HepG2 (cell line): ENCODE data around the gene GLTPD2. TPM values are rescaled to one million over a fixed set of nuclear protein-coding genes. Genes with fewer than 3 reads are reported as not detected.

ENCODE experiments used
- ELF1 ChIP-seq: sonication (generic); formaldehyde crosslinking; IDR thresholded peaks from 2 replicates; pipeline ENCODE4 v1.4.0; 2020; ENCODE audit warnings: missing genetic modification reagents
- GABPB1 ChIP-seq: IDR thresholded peaks from 2 replicates; pipeline ENCODE4 v1.6.1; 2016; ENCODE audit warnings: mild to moderate bottlenecking, missing genetic modification reagents, moderate library complexity, missing compliant biosample characterization
- IKZF4 ChIP-seq: sonication (generic); formaldehyde crosslinking; IDR thresholded peaks from 2 replicates; pipeline ENCODE4 v1.5.1; 2020; ENCODE audit warnings: borderline replicate concordance, mild to moderate bottlenecking, low read depth, missing genetic modification reagents; ENCODE audit errors: not compliant biosample characterization
- KLF15 ChIP-seq: sonication (generic); formaldehyde crosslinking; IDR thresholded peaks from 2 replicates; pipeline ENCODE4 v1.8.1; 2023; ENCODE audit warnings: borderline replicate concordance, mild to moderate bottlenecking, inconsistent platforms, missing genetic modification reagents, mixed read lengths
- MED13 ChIP-seq: sonication (generic); formaldehyde crosslinking; IDR thresholded peaks from 2 replicates; pipeline ENCODE4 v1.5.0; 2020; ENCODE audit warnings: missing genetic modification reagents
- SMYD3 ChIP-seq: sonication (generic); formaldehyde crosslinking; IDR thresholded peaks from 2 replicates; pipeline ENCODE4 v1.8.1; 2023; ENCODE audit warnings: mild to moderate bottlenecking, missing genetic modification reagents
- SRY ChIP-seq: sonication (generic); formaldehyde crosslinking; IDR thresholded peaks from 2 replicates; pipeline ENCODE4 v1.8.0; 2022; ENCODE audit warnings: mild to moderate bottlenecking, missing genetic modification reagents
- ZFP37 ChIP-seq: sonication (generic); formaldehyde crosslinking; IDR thresholded peaks from 2 replicates; pipeline ENCODE4 v1.4.0; 2020; ENCODE audit warnings: missing genetic modification reagents, borderline replicate concordance
- ZNF10 ChIP-seq: sonication (generic); formaldehyde crosslinking; IDR thresholded peaks from 2 replicates; pipeline ENCODE4 v1.4.0; 2020; ENCODE audit warnings: mild to moderate bottlenecking, low read depth, missing genetic modification reagents, borderline replicate concordance
- ZNF350 ChIP-seq: sonication (generic); formaldehyde crosslinking; IDR thresholded peaks from 2 replicates; pipeline ENCODE4 v1.4.0; 2020; ENCODE audit warnings: mild to moderate bottlenecking, low read depth, missing genetic modification reagents, borderline replicate concordance
- ZNF430 ChIP-seq: sonication (generic); formaldehyde crosslinking; IDR thresholded peaks from 2 replicates; pipeline ENCODE4 v1.9.0; 2021; ENCODE audit warnings: mild to moderate bottlenecking, missing genetic modification reagents
- ZNF737 ChIP-seq: sonication (generic); formaldehyde crosslinking; IDR thresholded peaks from 2 replicates; pipeline ENCODE4 v1.5.0; 2020; ENCODE audit warnings: missing genetic modification reagents, mild to moderate bottlenecking, borderline replicate concordance
- polyA plus RNA-seq, 8 experiments: library from polyadenylated mRNA; depleted of rRNA in 3 of 8; stranded (reverse) in 7 of 8; unstranded in 1 of 8; fragments of >200 nt; fragmentation: Illumina TruSeq in 4 of 8; extraction: Trizol in 4 of 8; gene quantifications; 2 replicates each; pipeline versions ENCODE4 v1.2.1 to v1.2.3, GENCODE V29; 2011 to 2016; ENCODE audit warnings: low read depth in 4 of 8, missing spikeins in 1 of 8, mixed read lengths in 1 of 8; ENCODE audit not compliant: insufficient read depth in 1 of 8
- total RNA-seq, 5 experiments: library from RNA; depleted of rRNA; stranded (reverse); fragments of >200 nt; fragmentation: Illumina TruSeq; extraction: Trizol; gene quantifications; 2 replicates each; pipeline ENCODE4 v1.2.3, GENCODE V29; 2016; ENCODE audit warnings: low read depth in 1 of 5
- TF ChIP-seq, protein P1 (sequence below): IDR thresholded peaks from 2 replicates; pipeline ENCODE4 v1.6.1; 2016; ENCODE audit warnings: low read depth
- TF ChIP-seq, protein P2 (sequence below): sonication (generic); formaldehyde crosslinking; IDR thresholded peaks from 2 replicates; pipeline ENCODE4 v1.4.0; 2020; ENCODE audit warnings: missing genetic modification reagents, mild to moderate bottlenecking, borderline replicate concordance
- TF ChIP-seq, protein P3 (sequence below): sonication (generic); formaldehyde crosslinking; IDR thresholded peaks from 2 replicates; pipeline ENCODE4 v1.4.0; 2020; ENCODE audit warnings: low read depth, missing genetic modification reagents
- TF ChIP-seq, protein P4 (sequence below): sonication (generic); formaldehyde crosslinking; conservative IDR thresholded peaks from 2 replicates; pipeline ENCODE4 v1.4.0; 2020; ENCODE audit warnings: missing genetic modification reagents

The GLTPD2 gene
- total and polyA plus RNA-seq, 2 of the 13 experiments (the other 11 are each of a cell fraction or from before 2014, with no cell fraction given): 7.5 to 12.9 TPM

DNA sequence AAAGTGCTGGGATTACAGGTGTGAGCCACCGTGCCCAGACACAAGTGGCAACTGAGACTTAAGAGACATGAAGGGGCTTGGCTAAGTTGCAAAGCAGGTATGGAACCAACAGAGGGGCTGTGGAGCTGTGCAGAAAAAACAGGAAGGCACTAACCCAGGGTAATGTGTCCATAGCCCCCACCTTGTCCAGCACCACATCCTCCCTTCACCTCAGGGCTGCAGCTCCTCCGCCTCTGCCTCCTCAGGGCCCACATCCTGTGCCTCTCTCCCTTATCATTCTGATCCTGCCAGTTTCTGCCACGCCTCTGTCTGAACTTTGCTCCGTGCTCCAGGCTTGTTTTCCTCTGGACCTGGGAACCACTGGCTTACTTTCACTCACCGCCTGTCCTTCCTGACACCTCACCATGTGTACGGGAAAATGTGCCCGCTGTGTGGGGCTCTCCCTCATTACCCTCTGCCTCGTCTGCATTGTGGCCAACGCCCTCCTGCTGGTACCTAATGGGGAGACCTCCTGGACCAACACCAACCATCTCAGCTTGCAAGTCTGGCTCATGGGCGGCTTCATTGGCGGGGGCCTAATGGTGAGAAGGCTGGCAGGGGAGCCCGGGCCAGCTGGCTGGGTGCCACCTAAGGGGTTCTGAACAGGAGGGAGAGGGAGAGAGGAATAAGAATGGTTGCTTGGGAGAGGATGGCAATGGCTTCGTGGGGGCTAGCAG lies 17.1 kb upstream of the GLTPD2 start, which contains the start of gene TM4SF5 (continued):
- TF ChIP-seq ELF1 (CRISPR knock-in tag): no peak; the same call in 1 of the 2 replicates
- TF ChIP-seq, protein P1, sequence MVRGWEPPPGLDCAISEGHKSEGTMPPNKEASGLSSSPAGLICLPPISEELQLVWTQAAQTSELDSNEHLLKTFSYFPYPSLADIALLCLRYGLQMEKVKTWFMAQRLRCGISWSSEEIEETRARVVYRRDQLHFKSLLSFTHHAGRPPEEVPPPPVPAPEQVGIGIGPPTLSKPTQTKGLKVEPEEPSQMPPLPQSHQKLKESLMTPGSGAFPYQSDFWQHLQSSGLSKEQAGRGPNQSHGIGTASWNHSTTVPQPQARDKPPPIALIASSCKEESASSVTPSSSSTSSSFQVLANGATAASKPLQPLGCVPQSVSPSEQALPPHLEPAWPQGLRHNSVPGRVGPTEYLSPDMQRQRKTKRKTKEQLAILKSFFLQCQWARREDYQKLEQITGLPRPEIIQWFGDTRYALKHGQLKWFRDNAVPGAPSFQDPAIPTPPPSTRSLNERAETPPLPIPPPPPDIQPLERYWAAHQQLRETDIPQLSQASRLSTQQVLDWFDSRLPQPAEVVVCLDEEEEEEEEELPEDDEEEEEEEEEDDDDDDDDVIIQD (CRISPR knock-in tag): 0 out of 2 replicates have a peak, but pooled peaks have one; percentile 76
- peak; percentile 92; the same call in 1 of the 2 replicates for TF ChIP-seq ZFP37 (CRISPR knock-in tag)
- TF ChIP-seq, protein P2, sequence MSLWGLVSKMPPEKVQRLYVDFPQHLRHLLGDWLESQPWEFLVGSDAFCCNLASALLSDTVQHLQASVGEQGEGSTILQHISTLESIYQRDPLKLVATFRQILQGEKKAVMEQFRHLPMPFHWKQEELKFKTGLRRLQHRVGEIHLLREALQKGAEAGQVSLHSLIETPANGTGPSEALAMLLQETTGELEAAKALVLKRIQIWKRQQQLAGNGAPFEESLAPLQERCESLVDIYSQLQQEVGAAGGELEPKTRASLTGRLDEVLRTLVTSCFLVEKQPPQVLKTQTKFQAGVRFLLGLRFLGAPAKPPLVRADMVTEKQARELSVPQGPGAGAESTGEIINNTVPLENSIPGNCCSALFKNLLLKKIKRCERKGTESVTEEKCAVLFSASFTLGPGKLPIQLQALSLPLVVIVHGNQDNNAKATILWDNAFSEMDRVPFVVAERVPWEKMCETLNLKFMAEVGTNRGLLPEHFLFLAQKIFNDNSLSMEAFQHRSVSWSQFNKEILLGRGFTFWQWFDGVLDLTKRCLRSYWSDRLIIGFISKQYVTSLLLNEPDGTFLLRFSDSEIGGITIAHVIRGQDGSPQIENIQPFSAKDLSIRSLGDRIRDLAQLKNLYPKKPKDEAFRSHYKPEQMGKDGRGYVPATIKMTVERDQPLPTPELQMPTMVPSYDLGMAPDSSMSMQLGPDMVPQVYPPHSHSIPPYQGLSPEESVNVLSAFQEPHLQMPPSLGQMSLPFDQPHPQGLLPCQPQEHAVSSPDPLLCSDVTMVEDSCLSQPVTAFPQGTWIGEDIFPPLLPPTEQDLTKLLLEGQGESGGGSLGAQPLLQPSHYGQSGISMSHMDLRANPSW (CRISPR knock-in tag): peak; percentile 71; the same call in 1 of the 2 replicates
- TF ChIP-seq, protein P3, sequence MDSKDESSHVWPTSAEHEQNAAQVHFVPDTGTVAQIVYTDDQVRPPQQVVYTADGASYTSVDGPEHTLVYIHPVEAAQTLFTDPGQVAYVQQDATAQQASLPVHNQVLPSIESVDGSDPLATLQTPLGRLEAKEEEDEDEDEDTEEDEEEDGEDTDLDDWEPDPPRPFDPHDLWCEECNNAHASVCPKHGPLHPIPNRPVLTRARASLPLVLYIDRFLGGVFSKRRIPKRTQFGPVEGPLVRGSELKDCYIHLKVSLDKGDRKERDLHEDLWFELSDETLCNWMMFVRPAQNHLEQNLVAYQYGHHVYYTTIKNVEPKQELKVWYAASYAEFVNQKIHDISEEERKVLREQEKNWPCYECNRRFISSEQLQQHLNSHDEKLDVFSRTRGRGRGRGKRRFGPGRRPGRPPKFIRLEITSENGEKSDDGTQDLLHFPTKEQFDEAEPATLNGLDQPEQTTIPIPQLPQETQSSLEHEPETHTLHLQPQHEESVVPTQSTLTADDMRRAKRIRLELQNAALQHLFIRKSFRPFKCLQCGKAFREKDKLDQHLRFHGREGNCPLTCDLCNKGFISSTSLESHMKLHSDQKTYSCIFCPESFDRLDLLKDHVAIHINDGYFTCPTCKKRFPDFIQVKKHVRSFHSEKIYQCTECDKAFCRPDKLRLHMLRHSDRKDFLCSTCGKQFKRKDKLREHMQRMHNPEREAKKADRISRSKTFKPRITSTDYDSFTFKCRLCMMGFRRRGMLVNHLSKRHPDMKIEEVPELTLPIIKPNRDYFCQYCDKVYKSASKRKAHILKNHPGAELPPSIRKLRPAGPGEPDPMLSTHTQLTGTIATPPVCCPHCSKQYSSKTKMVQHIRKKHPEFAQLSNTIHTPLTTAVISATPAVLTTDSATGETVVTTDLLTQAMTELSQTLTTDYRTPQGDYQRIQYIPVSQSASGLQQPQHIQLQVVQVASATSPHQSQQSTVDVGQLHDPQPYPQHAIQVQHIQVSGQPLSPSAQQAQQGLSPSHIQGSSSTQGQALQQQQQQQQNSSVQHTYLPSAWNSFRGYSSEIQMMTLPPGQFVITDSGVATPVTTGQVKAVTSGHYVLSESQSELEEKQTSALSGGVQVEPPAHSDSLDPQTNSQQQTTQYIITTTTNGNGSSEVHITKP (CRISPR knock-in tag): 0 out of 2 replicates have a peak, but pooled peaks have one; percentile 50
- TF ChIP-seq ZNF10 (CRISPR knock-in tag): no peak
- TF ChIP-seq, protein P4, sequence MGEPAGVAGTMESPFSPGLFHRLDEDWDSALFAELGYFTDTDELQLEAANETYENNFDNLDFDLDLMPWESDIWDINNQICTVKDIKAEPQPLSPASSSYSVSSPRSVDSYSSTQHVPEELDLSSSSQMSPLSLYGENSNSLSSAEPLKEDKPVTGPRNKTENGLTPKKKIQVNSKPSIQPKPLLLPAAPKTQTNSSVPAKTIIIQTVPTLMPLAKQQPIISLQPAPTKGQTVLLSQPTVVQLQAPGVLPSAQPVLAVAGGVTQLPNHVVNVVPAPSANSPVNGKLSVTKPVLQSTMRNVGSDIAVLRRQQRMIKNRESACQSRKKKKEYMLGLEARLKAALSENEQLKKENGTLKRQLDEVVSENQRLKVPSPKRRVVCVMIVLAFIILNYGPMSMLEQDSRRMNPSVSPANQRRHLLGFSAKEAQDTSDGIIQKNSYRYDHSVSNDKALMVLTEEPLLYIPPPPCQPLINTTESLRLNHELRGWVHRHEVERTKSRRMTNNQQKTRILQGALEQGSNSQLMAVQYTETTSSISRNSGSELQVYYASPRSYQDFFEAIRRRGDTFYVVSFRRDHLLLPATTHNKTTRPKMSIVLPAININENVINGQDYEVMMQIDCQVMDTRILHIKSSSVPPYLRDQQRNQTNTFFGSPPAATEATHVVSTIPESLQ (CRISPR knock-in tag): no peak
- TF ChIP-seq IKZF4: no peak
- peak; percentile 80 for TF ChIP-seq SRY (CRISPR knock-in tag)
- no peak; the same call in 1 of the 2 replicates for TF ChIP-seq MED13 (CRISPR knock-in tag)
- peak; percentile 90 for TF ChIP-seq SMYD3
- peak; percentile 64 for TF ChIP-seq GABPB1 (CRISPR knock-in tag)
- peak; percentile 86 for TF ChIP-seq ZNF350 (CRISPR knock-in tag)
- TF ChIP-seq ZNF430: peak; percentile 93
- no peak for TF ChIP-seq ZNF737 (CRISPR knock-in tag)
- no peak for TF ChIP-seq KLF15 (CRISPR knock-in tag)
